ENCODE data around the gene SCN4B.
A peak's percentile ranks its signal among the peaks of the same experiment; 100 is the strongest.

The SCN4B gene

DNA sequence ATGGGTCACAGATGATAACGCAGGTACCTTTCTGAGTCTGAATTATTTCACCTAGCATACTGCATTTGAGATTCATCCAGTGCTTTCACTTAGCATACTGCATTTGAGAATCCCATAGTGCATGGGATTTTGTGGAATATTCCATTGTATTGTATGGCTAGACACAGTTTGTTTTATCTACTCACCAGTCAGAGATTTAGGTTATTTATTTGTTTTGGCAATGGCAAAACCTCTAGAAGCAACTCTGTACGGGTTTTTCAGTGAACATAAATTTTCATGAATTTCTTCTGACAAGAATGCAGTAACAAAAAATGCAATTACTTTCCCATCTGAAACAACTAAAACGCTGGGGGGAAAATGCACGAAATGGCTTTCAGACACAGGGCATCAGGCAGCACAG is 24.3 kb downstream of the SCN4B start:
- DNase-seq: no peak

DNA sequence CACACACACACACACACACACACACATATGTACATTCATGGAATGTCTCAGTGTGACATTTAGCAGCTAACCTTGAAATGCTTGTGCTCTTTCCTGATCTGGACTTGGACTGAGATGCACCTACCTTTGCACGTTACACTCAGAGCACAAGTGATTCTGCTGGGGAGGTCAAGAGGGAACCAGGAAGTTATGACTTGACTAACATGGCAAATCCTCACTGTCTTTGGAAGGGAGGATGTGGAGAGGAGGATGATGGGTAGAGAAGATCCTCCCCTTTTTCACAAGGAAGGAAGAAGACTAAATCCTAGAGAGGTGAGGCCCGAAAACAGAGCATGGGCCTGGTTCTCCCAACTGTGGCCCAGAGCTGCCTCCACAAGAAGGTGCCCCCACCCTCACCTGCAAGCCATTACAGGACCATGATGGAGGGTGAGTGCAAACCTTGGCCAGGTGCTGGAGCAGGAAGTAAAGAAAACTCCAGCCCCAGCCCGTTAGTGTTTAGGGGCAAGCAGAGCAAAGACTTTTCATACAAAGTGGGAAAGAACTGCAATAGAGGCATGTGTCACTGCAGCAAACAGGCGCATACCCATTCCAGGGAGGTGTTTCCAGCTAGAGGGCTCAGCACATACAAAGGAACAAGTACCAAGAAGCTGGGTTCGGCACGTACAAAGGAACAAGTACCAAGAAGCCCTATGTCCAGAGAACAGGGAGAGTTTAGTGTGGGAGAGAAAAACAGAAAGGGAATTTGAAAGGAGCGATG is 26.4 kb downstream of the SCN4B start:
- DNase-seq: no peak

DNA sequence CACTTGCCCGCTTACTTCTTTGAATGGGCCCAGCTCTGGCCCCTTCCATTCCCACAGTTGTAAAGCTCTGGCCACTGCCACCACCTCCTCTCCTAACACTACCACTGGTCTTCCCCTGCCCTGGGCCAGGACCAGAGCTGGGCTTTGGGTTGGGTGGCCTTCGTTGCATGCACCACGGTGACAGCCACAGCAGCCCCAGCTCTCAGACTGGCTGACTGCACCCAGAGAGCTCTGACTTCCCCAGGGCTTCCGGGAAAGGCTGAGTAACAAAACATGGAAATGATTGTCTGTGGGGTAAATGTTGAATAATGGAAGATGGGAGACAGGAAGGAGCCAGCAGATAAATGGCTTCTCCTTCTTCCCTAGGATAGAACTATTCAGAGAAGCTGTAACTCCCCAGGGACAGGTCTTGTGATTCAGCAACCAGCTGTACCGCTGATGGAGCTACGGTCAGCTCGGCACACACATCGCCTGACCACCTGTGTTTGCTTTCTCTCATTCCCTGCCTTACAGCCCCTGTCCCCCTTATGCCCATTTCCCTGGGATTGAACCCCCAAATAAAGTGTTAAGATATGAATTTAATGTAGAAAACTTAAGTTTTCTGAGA is 27.6 kb downstream of the SCN4B start:
- peak; percentile 14 for DNase-seq

DNA sequence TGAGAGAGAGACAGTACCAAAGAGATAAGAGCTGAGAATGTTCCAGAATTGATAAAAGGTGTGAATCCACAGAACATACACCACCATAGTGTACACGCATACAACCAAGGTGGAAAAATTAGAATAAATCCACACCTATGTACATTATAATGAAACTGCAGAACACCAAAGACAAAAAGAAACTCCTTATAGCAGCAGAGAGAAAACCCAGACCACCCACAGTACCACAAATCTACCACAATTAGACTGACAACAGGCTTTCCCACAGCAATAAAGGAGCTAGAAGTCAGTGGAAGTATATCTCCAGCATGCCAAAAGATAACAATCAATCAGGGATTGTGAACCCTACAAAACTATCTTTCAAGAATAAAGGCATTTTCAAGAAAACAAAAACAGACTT is 31.8 kb downstream of the SCN4B start:
- no peak for DNase-seq

DNA sequence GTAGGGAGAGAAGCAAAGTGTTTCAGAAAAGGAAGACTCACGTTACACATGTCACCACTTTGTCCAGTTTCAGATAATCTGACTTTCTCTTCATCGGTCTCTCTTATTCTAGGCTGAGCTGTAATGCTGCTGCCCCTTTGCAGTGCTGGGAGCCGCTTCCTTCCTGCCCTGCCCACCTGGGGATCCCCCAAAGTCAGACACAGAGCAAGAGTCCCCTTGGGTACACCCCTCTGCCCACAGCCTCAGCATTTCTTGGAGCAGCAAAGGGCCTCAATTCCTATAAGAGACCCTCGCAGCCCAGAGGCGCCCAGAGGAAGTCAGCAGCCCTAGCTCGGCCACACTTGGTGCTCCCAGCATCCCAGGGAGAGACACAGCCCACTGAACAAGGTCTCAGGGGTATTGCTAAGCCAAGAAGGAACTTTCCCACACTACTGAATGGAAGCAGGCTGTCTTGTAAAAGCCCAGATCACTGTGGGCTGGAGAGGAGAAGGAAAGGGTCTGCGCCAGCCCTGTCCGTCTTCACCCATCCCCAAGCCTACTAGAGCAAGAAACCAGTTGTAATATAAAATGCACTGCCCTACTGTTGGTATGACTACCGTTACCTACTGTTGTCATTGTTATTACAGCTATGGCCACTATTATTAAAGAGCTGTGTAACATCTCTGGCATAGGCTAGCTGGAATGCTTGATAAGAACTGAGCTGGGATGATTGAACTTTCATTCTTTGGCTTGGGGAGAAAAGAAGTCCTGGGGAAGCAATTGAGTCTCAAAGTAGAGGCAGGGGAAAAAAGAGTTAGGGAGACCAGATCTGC is 34.6 kb downstream of the SCN4B start:
- DNase-seq: no peak

DNA sequence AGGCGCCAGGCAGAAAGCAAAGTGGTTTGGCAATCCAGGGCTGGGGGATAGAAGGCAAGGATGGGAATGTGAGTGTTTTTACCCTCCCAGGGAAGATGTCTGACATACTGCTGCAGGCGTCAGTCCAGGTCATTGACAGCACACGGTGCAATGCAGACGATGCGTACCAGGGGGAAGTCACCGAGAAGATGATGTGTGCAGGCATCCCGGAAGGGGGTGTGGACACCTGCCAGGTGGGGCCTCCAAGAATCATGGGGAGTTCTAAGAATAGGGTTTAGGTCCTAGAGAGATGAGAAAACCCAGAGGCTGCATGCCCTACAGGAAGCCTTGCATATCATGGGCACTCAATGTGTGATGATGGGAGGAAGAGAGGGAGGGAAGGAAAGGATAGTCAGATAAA is 37.6 kb downstream of the SCN4B start:
- DNase-seq: no peak

DNA sequence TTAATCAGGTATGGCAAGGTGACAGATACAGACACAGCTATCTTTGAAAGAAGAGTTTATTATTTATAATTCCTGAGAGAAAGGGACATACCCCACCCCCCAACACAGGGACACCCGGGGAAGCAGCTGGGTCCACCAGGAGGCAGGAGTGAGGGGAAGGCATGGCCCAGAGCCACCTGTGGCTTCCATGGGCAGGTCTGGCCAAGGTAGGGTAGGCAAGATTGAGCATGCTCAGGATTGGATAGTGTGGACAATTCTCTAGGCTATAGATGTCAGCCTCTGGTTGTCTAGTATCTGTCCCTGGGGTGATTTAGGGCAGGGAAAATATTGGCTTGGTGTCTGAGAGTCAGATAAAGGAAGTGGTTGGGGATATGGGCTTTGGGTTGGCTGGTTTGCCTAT is 38.4 kb downstream of the SCN4B start:
- DNase-seq: no peak

DNA sequence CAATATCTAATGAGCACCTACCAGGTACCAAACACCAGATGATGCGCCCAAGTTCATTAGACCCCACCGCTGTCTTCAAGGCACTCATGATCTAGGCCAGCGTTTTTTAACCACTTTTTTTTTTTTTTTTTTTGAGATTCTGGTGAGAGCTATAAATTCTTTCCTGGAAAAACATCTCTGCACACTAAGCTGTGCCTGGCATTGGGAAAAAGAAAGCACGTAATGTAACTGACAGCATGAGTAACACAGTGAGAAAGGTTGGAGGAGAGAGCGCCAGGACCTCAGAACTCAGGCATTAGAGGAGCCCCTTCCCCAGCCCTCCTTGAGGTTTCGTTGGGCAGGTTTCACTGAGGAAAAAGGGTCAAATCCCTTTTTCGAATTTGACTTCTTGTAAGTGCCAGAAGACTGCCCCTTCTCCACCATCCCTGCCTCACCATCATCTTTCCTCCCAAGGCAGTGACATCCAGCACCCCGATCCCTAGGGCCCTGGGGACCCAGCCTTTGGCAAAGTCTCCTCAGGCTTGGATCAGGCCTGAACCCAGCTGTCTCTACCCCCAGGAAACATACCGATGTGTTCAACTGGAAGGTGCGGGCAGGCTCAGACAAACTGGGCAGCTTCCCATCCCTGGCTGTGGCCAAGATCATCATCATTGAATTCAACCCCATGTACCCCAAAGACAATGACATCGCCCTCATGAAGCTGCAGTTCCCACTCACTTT is 39.8 kb downstream of the SCN4B start:
- no peak for DNase-seq

DNA sequence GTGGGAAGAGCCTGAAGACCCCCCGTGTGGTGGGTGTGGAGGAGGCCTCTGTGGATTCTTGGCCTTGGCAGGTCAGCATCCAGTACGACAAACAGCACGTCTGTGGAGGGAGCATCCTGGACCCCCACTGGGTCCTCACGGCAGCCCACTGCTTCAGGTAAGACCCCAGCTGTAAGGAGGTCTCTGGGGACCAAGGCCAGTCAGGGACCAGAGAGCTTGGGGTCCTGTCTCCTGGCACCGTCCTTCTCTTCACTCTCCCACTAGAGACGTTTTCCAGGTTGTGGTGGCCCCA is 40.9 kb downstream of the SCN4B start:
- DNase-seq: no peak

DNA sequence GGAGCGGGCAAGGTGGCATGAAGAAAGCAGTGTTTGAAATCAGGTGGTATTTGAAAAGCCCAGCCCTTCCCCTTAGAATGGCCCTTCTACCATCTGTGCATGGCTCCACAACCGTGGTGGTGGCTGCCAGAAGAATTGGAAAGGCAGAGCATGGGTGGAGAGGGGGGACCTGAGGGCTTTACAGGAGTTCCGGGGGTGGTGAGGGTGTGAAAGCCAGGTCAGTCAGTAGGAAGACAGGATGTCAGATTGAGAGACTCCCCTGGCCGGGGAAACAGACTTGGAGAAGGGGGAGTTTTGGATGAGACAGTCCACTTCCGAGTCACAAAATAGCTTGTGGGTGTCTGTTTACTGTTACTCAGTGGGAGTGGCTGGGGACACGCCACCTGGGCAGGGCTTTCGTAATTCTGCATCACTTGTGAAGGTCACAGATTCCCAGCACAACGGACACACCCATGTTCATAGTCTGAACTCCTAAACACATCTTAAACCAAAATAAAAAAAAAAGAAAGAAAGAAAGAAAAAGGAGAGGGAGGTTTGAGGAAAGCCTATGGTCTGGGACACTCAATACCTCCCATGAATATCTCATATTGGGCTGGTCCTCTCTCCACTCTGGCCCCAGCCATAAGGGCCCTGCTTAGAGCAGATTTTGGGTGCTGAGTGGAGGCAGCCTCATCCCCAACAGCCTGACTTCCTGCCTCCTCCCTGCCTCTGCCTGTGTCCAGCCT is 41.4 kb downstream of the SCN4B start:
- no peak for DNase-seq

DNA sequence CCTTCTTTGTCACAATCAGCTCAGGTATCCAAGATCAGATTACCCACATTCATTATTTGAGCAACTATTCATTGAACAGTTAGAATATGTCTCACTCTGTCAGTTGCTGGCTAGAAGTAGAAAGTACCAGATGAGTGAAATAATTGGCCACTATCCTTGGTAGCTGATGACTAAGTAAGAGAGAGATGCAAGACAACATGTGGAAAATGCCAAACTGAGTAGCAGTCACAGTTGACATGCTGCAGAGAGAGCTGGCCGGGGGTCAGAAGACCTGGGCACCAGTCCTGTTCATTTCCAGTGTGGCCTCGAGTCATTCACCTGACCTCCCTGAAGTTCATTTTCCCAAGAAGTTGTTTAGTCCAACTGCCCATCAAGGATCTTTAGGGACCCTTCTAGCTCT is 43.4 kb downstream of the SCN4B start:
- no peak for DNase-seq

DNA sequence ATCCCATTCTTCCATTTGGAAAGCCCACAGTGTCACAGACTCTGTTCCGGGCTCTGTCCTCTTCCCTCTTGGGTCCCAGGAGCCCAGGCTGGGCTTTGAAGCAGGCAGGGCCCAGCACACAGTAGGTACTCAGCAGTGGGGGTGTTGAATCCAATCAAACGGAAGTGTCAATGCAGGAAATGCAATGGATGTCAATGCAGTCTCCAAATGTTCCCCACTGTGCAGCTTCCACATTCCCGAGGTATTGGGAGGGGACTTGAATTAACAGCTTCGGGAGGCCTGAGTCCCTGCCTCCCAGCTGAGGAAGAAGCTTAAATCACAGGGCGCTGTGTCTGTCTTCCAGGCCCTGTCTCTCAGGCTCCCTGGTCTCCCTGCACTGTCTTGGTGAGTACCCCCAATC is 44.1 kb downstream of the SCN4B start:
- DNase-seq: no peak

DNA sequence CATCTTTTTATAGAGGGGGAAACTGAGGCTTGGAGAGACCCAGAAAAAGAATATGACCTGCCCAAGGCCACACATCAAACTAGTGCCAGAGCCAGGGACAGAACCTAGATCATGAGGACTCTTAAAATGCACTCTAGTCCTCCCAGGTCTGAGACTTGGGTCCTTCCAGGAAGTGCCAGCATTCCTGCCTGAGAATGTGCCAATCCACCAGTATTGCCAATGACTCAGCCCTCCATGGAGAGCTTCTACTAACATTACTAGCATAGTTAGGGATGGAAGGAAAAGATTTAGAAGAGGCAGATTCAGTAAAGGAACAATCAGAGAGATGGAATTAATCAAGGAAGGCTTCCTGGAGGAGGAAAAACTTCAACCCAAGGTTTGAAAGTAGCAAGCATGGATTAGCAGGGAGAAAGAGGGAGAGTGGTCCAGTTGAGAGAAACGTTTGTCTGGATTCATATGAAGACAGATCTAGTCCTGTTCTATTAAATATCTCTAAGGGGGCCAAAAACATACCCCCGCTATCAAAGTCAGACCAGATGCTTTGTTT is 45.8 kb downstream of the SCN4B start:
- DNase-seq: no peak

DNA sequence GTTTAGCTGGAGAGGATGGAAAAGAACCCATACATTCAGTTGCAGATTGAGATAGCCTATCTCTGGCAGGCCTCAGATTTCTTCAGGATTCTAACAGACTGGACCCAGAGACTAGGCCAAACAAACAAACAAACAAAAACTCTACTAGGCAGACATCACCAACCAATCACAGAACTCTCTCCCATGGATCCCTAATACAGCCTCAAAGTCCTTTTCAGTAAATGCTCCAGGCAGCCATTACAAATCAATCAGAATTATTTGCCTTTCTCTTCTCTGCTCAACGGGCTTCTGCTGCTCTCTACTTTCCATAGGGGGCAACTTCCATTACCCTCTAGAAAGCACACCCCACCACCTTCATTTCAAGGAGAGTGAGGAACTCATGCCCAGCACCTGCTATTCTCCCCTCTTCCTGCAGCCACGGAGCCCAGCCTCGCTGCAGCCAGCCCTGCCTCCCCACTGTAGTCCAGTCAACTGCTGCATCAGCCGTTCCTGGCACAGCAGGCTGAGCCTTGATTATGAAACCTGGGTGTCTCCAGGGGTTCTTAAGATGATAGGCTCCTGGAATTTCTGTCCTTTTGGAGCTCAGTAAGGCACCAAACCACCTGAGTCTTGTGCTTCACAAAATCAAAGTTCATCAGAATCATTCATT is 46.8 kb downstream of the SCN4B start:
- no peak for DNase-seq

DNA sequence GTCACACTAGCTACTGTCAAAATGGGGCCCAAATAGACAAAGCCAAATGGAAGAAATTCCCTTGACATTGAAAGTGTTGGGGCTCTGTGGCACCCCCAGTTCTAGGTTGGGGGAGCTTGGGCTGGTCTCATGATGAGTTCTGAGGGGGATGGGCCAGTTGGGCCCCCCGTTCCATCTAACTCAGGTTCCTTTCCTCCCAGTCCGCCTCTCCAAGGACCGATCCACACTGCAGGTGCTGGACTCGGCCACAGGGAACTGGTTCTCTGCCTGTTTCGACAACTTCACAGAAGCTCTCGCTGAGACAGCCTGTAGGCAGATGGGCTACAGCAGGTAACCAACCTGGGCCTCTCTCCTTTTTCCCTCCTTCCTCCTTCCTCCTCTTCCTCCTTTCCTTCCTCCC is 48.1 kb downstream of the SCN4B start:
- DNase-seq: no peak

DNA sequence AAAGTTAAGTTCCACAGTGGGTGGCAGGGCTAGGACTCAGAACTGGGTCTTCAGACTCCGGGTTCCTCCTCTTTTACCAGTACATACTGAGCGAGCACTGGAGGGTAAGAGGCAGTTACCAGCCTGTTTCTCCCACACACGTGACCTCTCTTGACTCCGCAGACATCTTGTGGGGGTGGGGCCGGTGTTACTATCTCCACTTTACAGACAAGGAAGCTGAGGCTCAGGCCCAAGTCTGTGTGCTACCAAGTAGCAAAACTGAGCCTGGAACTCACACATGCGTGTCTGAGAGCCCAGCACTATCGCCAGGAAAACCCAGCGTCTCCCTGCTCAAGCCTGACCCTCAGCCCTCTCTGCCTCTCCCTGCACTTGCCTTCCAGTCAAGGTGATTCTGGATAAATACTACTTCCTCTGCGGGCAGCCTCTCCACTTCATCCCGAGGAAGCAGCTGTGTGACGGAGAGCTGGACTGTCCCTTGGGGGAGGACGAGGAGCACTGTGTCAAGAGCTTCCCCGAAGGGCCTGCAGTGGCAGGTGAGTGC is 49.8 kb downstream of the SCN4B start:
- DNase-seq: no peak

DNA sequence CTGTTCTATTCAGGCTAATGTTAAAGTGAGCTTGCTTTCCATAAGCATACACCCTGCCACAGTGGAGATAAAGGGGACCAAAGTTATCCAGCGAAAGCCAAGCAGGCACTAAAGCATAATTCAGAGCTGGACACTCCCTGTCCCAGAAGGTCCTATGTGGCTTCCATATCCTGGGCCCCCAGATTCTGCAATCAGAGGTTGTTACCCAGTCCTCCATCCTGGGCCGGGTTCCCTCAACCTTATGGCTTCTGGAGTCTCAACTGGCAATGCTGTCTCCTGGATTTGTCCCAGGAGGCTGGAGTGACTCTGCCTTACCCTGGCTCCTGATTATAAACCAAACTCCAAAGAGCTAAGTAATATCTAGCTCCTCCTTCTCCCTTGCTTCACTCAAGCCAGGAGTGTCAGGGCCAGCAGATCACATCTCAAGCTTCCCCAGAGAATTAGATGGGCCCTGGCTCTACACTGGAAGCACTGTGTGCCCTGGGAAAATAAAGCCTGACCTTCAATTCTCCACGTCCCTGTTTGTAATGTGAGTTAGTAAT is 51.9 kb downstream of the SCN4B start:
- DNase-seq: no peak

DNA sequence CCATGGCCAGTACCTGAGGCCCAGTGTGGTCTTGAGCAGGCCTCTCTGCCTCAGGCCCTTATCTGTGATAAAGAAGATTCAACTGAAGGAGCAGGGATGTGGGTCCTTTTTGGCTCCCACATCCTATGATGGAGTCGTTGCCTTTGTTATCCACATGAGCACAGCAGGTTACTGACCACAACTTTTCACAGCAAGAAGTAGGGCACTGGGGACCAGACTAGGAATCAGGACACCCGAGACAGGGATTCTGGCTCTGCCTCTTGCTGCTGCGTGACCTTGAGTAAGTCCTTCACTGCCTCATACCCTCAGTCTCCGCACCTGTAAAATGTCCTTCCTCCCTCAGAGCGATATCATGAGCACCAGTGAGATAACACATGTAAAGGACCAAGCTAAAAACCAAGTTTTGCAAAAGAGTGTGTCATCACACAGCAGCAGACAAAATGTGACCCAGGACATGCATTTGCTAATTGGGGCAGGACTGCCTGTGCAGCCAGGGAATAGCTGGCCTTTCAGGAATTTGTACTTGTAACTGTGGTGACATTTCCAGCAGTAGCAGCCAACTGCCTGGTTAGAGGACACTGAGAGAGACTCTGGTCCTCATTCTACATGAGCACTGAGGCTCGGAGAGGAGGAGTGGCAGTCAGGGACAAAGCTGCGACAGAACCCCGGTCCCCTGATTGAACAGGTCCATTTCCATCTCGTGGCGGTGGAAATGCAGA is 52.6 kb downstream of the SCN4B start:
- no peak for DNase-seq

DNA sequence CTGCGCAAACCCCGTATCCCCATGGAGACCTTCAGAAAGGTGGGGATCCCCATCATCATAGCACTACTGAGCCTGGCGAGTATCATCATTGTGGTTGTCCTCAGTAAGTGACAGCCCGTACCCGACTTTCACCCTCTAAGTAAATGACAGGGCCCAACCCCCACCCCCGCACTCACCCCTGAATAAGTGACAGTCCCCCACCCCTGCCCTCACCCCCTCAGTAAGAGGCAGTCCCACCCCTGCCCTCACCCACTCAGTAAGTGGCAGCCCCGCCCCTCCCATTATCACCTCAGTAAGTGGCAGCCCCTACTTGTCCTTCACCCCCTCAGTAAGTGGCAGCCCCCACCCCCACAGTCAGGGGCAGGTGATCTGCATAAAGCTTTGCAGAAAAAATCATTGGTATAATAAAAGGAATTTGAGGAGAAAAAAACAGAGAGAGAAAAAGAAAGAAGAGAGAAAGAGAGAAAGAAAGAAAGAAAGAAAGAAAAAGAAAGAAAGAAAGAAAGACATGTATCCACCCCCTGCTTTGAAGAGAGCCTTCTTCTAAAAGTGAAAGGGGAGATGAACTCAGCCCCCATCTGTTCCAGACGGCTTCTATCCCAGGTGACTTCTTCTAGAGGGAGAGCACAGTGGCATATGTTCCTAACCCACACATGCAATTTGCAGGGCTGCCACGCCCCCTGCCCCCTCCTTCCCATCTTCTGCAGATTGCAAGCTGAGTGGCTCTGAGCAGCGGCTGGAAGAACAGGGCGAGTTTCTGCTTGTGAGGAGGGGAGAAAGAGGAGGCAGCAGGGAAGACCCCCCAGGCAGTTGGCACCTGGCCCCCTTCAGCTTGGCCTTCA is 53.4 kb downstream of the SCN4B start:
- DNase-seq: no peak

DNA sequence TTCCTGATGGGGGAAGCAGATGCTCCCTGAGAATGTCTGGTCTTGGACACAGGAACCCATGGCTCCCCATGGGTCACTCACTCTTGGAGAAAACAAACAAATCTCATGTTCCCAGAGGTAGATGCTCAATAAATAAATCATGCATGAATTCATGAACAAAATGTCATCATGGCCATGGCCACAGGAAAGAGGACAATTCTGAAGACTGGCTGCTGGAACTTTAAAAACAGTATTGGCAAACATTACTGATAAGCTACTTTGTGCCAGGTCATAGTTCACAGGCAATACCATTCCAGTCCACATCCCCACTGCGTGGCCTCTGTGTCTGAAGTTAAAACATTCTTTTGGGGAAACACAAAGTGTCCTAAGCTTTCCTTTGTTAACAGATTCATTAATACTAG is 56.7 kb downstream of the SCN4B start:
- no peak for DNase-seq

Measured in NCI-H2107 (cell line).